Astrocyte (in vitro differentiated cells and primary cell): ENCODE data around the gene FAM227A. TPM values are rescaled to one million over a fixed set of nuclear protein-coding genes. Genes with fewer than 3 reads are reported as not detected.

Source experiments
- DNase-seq: peaks from one replicate; pipeline ENCODE4 v3.0.0-alpha.2; 2010; ENCODE audit warnings: low read depth
- FAIRE-seq: peaks from 2 replicates; lab custom pipeline; 2011; peaks lifted over from hg19 to GRCh38; lab: Jason Lieb, UNC
- H2AFZ ChIP-seq: 2 replicates; pipeline ENCODE4 v1.6.0; 2012; ENCODE audit warnings: low read depth, low read length, inconsistent platforms
- H3K27ac ChIP-seq: 2 replicates; pipeline ENCODE4 v1.5.1; 2011; ENCODE audit warnings: low read depth, low read length, inconsistent platforms
- H3K27me3 ChIP-seq: 2 replicates; pipeline ENCODE4 v1.6.0; 2011; ENCODE audit warnings: low read length, inconsistent platforms; ENCODE audit not compliant: insufficient read depth
- H3K36me3 ChIP-seq: 2 replicates; pipeline ENCODE4 v1.5.1; 2011; ENCODE audit warnings: low read length, inconsistent platforms; ENCODE audit not compliant: insufficient read depth
- H3K4me1 ChIP-seq: 2 replicates; pipeline ENCODE4 v1.5.1; 2011; ENCODE audit warnings: low read length, inconsistent platforms; ENCODE audit not compliant: insufficient read depth
- H3K4me2 ChIP-seq: 2 replicates; pipeline ENCODE4 v1.6.0; 2012; ENCODE audit warnings: low read length, inconsistent platforms
- H3K4me3 ChIP-seq: 2 replicates; pipeline ENCODE4 v1.5.1; 2011; ENCODE audit warnings: low read depth, mild to moderate bottlenecking, low read length, inconsistent platforms; ENCODE audit not compliant: insufficient read depth
- H3K79me2 ChIP-seq: 2 replicates; pipeline ENCODE4 v1.6.0; 2012; ENCODE audit warnings: mild to moderate bottlenecking, low read length, inconsistent platforms; ENCODE audit not compliant: insufficient read depth
- H3K9ac ChIP-seq: 2 replicates; pipeline ENCODE4 v1.6.0; 2012; ENCODE audit warnings: mild to moderate bottlenecking, low read length, inconsistent platforms
- H3K9me3 ChIP-seq: 2 replicates; pipeline ENCODE4 v1.5.1; 2012; ENCODE audit warnings: low read depth, mild to moderate bottlenecking, low read length, inconsistent platforms; ENCODE audit not compliant: insufficient read depth
- H4K20me1 ChIP-seq: 2 replicates; pipeline ENCODE4 v1.6.0; 2012; ENCODE audit warnings: low read length, inconsistent platforms; ENCODE audit not compliant: insufficient read depth
- H3K27ac Mint-ChIP-seq: one replicate; pipeline ENCODE4 v1.8.0; 2021; ENCODE audit warnings: mild to moderate bottlenecking, mixed read lengths; ENCODE audit not compliant: unreplicated experiment
- H3K27me3 Mint-ChIP-seq: one replicate; pipeline ENCODE4 v1.8.0; 2021; ENCODE audit warnings: low read depth, mixed read lengths; ENCODE audit not compliant: unreplicated experiment
- H3K36me3 Mint-ChIP-seq: one replicate; pipeline ENCODE4 v1.8.0; 2021; ENCODE audit warnings: low read depth, mixed read lengths; ENCODE audit not compliant: unreplicated experiment
- H3K4me1 Mint-ChIP-seq: one replicate; pipeline ENCODE4 v1.8.0; 2021; ENCODE audit warnings: low read depth, mixed read lengths; ENCODE audit not compliant: unreplicated experiment
- H3K4me3 Mint-ChIP-seq: one replicate; pipeline ENCODE4 v1.8.0; 2021; ENCODE audit warnings: mild to moderate bottlenecking, moderate library complexity, mixed read lengths; ENCODE audit not compliant: unreplicated experiment
- H3K9me3 Mint-ChIP-seq: one replicate; pipeline ENCODE4 v1.8.0; 2021; ENCODE audit warnings: mild to moderate bottlenecking, mixed read lengths; ENCODE audit not compliant: unreplicated experiment
- CTCF ChIP-seq: IDR thresholded peaks from 2 replicates; pipeline ENCODE4 v1.5.1; 2011; ENCODE audit warnings: low read depth, mild to moderate bottlenecking, inconsistent platforms, low read length, moderate library complexity; ENCODE audit not compliant: insufficient read depth
- EZH2 ChIP-seq: IDR thresholded peaks from 2 replicates; pipeline ENCODE4 v1.6.1; 2012; ENCODE audit warnings: mild to moderate bottlenecking, low read length, inconsistent platforms; ENCODE audit not compliant: insufficient read depth
- total RNA-seq: library from RNA; stranded (reverse); gene quantifications from 2 replicates; pipeline ENCODE4 v1.2.1, GENCODE V29; 2021

The FAM227A gene
- total RNA-seq, 1 donor from 2014 or later, result 3.4 TPM

GRCh38 chr22:38565441-38565840 is 90.8 kb downstream of the FAM227A start:
- no peaks in the 10 kb centered on the region for H3K9me3 Mint-ChIP-seq
- Histone ChIP-seq H3K4me3 (no peak overlapping the region), H3K36me3 (no peaks in the 10 kb centered on the region), H3K4me1 (peaks cover 3% of the 10 kb centered on the region), H3K79me2 (no peaks in the 10 kb centered on the region), H3K9ac (no peak overlapping the region), H3K9me3 (no peaks in the 10 kb centered on the region), H4K20me1 (no peaks in the 10 kb centered on the region), H3K27ac (no peak overlapping the region), H2AFZ (no peak overlapping the region), H3K27me3 (no peaks in the 10 kb centered on the region), H3K4me2 (no peak overlapping the region)
- H3K27ac Mint-ChIP-seq, result no peak overlapping the region
- H3K27me3 Mint-ChIP-seq, result no peaks in the 10 kb centered on the region
- no peak overlapping the region for H3K4me3 Mint-ChIP-seq
- no peak for DNase-seq
- no peak for FAIRE-seq
- H3K36me3 Mint-ChIP-seq, result no peaks in the 10 kb centered on the region
- TF ChIP-seq CTCF, result no peak
- no peak for TF ChIP-seq EZH2
- H3K4me1 Mint-ChIP-seq, result peaks cover 2% of the 10 kb centered on the region

- H3K27ac ChIP-seq, result no peak overlapping the region
- DNase-seq (no peak), FAIRE-seq (no peak)
- no peaks in the 10 kb centered on the region for H3K79me2 ChIP-seq
- H4K20me1 ChIP-seq, result no peaks in the 10 kb centered on the region
- H3K27me3 Mint-ChIP-seq, result no peaks in the 10 kb centered on the region
- no peak overlapping the region for H3K4me3 Mint-ChIP-seq
- no peak overlapping the region for H3K4me3 ChIP-seq
- no peak overlapping the region for H3K4me2 ChIP-seq
- H3K27me3 ChIP-seq, result no peaks in the 10 kb centered on the region
- no peak overlapping the region for H2AFZ ChIP-seq
- TF ChIP-seq CTCF (no peak), EZH2 (no peak)
- H3K9me3 ChIP-seq, result no peaks in the 10 kb centered on the region
- H3K27ac Mint-ChIP-seq, result no peak overlapping the region
- H3K9ac ChIP-seq, result no peak overlapping the region
- H3K4me1 ChIP-seq, result peaks cover under 1% of the 10 kb centered on the region
- H3K4me1 Mint-ChIP-seq, result peaks cover 2% of the 10 kb centered on the region
- H3K9me3 Mint-ChIP-seq, result no peaks in the 10 kb centered on the region
- no peaks in the 10 kb centered on the region for H3K36me3 Mint-ChIP-seq
- H3K36me3 ChIP-seq, result no peaks in the 10 kb centered on the region
These were observed 91.5 kb downstream of the FAM227A start for GRCh38 chr22:38564669-38565068.

GRCh38 chr22:38554281-38554680 is 101.9 kb downstream of the FAM227A start:
- H4K20me1 ChIP-seq, result no peaks in the 10 kb centered on the region
- no peak overlapping the region for H3K27ac Mint-ChIP-seq

More at GRCh38 chr22:38554281-38554680, 101.9 kb downstream of the FAM227A start:
- DNase-seq (peak; percentile 37), FAIRE-seq (no peak)
- Histone ChIP-seq H3K36me3 (no peaks in the 10 kb centered on the region), H3K4me3 (no peak overlapping the region), H3K4me1 (no peaks in the 10 kb centered on the region), H3K79me2 (no peaks in the 10 kb centered on the region), H3K27me3 (no peaks in the 10 kb centered on the region), H2AFZ (no peak overlapping the region), H3K27ac (no peak overlapping the region), H3K9me3 (no peaks in the 10 kb centered on the region), H3K4me2 (no peak overlapping the region), H3K9ac (no peak overlapping the region)
- H3K9me3 Mint-ChIP-seq, result no peaks in the 10 kb centered on the region
- no peaks in the 10 kb centered on the region for H3K4me1 Mint-ChIP-seq
- H3K27me3 Mint-ChIP-seq, result no peaks in the 10 kb centered on the region
- TF ChIP-seq CTCF, result no peak
- no peak overlapping the region for H3K4me3 Mint-ChIP-seq
- no peaks in the 10 kb centered on the region for H3K36me3 Mint-ChIP-seq
